Sigmoid colon (tissue), 3 donors: ENCODE measurements around the gene MYO18A.

Source experiments
- POLR2A ChIP-seq, 2 donors: fragments of 450-650 bp; IDR thresholded peaks; one replicate each; pipeline ENCODE4 v1.6.1; 2016; ENCODE audit warnings: antibody characterized with exemption in 2 of 2, mild to moderate bottlenecking in 2 of 2, moderate library complexity in 2 of 2
- TF ChIP-seq, protein P1 (sequence below), 4 experiments: fragments of 450-650 bp in 3 of 4; fragments of 200-600 bp in 1 of 4; IDR thresholded peaks; one replicate each; pipeline ENCODE4 v1.5.1; 2016 to 2019; ENCODE audit warnings: antibody characterized with exemption in 4 of 4, mild to moderate bottlenecking in 3 of 4, moderate library complexity in 2 of 4

DNA sequence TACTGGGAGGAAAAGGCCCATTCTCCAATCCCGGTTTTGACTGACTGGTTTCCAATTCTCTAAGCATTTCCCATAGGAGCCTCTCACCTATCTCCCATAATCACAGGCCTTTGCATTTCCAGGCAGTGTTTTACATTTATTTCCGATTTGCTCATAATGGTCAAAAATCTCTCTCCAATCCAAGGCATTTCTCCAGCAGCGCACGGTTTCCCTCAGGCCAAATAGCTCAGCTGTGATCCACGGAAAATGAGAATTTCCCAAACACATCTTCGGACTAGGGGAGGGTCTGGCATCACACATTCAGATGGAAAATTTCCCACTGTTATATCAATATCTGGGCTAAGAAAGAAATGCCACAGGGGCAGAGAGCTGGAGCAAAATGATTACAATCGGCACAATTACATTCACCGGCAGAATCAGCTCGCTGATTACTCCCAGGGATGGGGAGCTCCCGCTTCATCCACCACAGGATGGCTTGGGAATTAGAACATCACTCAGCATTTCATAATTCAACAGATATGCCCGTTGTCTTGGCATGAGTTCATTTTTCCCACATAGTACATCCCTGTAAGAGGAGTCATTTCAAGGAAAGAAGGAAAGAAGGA is 130.6 kb downstream of the MYO18A start:
- no peak for TF ChIP-seq POLR2A (IDR thresholded peaks at IDR 0.05)
- TF ChIP-seq, protein P1, sequence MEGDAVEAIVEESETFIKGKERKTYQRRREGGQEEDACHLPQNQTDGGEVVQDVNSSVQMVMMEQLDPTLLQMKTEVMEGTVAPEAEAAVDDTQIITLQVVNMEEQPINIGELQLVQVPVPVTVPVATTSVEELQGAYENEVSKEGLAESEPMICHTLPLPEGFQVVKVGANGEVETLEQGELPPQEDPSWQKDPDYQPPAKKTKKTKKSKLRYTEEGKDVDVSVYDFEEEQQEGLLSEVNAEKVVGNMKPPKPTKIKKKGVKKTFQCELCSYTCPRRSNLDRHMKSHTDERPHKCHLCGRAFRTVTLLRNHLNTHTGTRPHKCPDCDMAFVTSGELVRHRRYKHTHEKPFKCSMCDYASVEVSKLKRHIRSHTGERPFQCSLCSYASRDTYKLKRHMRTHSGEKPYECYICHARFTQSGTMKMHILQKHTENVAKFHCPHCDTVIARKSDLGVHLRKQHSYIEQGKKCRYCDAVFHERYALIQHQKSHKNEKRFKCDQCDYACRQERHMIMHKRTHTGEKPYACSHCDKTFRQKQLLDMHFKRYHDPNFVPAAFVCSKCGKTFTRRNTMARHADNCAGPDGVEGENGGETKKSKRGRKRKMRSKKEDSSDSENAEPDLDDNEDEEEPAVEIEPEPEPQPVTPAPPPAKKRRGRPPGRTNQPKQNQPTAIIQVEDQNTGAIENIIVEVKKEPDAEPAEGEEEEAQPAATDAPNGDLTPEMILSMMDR (IDR thresholded peaks at IDR 0.05) = no peak
